Peyer's patch (tissue), 4 donors: ENCODE data around the gene SLMAP.

Source experiments
- POLR2A ChIP-seq, 2 donors: fragments of 450-650 bp; IDR thresholded peaks; one replicate each; pipeline ENCODE4 v1.5.1; 2017; ENCODE audit warnings: antibody characterized with exemption in 2 of 2, mild to moderate bottlenecking in 2 of 2, moderate library complexity in 2 of 2
- TF ChIP-seq, protein P1 (sequence below), 6 experiments: fragments of 450-650 bp in 4 of 6; fragments of 200-600 bp in 2 of 6; sonication (generic) in 1 of 6; IDR thresholded peaks; one replicate each; pipeline ENCODE4 v1.5.1; 2017 to 2019; ENCODE audit warnings: antibody characterized with exemption in 6 of 6, mild to moderate bottlenecking in 3 of 6, moderate library complexity in 1 of 6

DNA sequence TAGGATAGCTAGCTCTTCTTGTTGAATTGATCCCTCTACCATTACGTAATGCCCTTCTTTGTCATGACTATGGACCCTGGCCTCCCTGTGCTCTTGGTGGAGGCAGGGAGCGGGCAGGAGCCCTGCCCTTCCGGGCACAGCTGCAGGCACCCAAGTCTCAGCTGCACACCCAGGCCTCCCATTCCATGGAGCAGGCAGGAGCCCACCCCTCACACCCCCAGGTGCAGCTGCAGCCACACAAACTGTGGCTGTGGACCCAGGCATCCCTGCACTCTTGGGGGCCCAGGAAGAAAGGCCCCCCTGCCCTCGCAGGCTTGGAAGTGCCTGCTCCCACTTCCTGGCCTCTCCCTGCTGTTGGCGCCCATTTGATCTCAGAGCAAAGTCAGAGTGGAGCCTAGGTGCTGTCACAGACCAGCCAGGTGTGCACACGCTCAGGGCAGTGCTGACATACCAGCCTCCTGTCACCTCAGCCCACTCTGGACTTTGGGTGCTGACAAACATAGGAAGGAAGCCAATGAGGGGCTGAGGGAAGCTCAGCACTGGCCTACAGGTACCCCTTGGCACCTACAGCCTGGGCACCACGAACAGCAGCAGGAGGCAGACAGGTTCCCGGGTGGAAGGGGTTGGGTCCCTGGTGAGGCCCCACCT is 53.0 kb downstream of the SLMAP start:
- TF ChIP-seq, protein P1, sequence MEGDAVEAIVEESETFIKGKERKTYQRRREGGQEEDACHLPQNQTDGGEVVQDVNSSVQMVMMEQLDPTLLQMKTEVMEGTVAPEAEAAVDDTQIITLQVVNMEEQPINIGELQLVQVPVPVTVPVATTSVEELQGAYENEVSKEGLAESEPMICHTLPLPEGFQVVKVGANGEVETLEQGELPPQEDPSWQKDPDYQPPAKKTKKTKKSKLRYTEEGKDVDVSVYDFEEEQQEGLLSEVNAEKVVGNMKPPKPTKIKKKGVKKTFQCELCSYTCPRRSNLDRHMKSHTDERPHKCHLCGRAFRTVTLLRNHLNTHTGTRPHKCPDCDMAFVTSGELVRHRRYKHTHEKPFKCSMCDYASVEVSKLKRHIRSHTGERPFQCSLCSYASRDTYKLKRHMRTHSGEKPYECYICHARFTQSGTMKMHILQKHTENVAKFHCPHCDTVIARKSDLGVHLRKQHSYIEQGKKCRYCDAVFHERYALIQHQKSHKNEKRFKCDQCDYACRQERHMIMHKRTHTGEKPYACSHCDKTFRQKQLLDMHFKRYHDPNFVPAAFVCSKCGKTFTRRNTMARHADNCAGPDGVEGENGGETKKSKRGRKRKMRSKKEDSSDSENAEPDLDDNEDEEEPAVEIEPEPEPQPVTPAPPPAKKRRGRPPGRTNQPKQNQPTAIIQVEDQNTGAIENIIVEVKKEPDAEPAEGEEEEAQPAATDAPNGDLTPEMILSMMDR (IDR thresholded peaks at IDR 0.05), result no peak
- TF ChIP-seq POLR2A (IDR thresholded peaks at IDR 0.05), result no peak
